GM10248 (cell line): ENCODE data around the gene RAPGEF2.

ENCODE experiments used
- CTCF ChIA-PET: fragments of 300-600 bp; sonication (Branson Sonifier 250); formaldehyde crosslinking; extraction: SDS; loops from one replicate; lab custom pipeline; 2021; ENCODE audit warnings: antibody characterized with exemption; lab: Yijun Ruan, JAX
- POLR2A ChIA-PET: fragments of 350-650 bp; sonication (Branson Sonifier 250); formaldehyde crosslinking; extraction: SDS; loops from one replicate; lab custom pipeline; 2020; ENCODE audit warnings: antibody characterized with exemption; lab: Yijun Ruan, JAX
- DNase-seq: peaks from one replicate; pipeline ENCODE4 v3.0.0; 2012; ENCODE audit errors: extremely low spot score
- TF ChIP-seq, protein P1 (sequence below): IDR thresholded peaks from 2 replicates; pipeline ENCODE4 v1.5.1; 2012; ENCODE audit warnings: mild to moderate bottlenecking, low read depth; ENCODE audit errors: extremely low read depth, missing control alignments, control extremely low read depth

The RAPGEF2 gene

DNA sequence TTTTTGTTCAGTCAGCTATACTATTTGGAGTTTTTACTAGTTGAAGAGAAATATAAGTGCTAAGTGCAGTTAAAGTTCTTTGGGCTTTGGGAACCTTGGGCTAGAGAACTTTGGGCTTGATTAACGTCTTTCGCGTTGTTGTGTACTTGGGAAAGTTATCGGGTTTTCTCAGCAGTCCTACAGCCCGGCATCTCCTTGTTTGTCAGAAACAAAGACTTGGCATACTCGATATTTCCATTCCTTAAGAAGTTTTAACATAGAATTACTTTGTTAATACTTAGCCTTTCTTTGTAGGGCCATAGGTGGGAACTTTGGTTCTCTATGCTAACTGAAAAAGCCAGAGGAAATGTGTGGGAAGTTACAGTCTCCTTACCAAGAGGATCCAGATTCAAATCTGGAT, 28.7 kb downstream of the RAPGEF2 start:
- ChIA-PET CTCF (interaction anchor here (1.4 to 2.0 kb wide), 2 partner anchors 11 to 16 kb away, joined by 4 to 5 read pairs; no protein-coding TSS in a partner anchor), POLR2A (no interaction called here)
- DNase-seq = no peak
- TF ChIP-seq, protein P1, sequence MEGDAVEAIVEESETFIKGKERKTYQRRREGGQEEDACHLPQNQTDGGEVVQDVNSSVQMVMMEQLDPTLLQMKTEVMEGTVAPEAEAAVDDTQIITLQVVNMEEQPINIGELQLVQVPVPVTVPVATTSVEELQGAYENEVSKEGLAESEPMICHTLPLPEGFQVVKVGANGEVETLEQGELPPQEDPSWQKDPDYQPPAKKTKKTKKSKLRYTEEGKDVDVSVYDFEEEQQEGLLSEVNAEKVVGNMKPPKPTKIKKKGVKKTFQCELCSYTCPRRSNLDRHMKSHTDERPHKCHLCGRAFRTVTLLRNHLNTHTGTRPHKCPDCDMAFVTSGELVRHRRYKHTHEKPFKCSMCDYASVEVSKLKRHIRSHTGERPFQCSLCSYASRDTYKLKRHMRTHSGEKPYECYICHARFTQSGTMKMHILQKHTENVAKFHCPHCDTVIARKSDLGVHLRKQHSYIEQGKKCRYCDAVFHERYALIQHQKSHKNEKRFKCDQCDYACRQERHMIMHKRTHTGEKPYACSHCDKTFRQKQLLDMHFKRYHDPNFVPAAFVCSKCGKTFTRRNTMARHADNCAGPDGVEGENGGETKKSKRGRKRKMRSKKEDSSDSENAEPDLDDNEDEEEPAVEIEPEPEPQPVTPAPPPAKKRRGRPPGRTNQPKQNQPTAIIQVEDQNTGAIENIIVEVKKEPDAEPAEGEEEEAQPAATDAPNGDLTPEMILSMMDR = no peak

DNA sequence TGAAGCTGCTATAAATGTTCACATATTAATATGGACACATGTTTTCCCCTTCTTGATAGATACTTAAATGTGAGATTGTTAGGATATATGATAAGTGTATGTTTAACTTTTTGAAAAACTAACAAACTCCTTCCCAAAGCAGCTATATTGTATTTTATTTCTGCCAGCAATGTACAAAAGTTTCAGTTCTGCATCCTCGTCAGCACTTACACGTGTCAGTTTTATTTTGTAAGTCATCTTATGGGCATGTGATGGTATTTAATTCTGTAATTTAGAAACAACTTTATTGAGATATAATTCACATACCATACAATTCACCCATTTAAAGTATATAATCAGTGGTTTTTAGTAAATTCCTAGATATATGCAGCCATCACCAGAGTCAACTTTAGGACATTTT, 31.6 kb downstream of the RAPGEF2 start:
- no peak for DNase-seq
- ChIA-PET CTCF (interaction anchor here (0.7 to 1.5 kb wide), 3 partner anchors 10 to 27 kb away, joined by 3 to 4 read pairs (median 3); no protein-coding TSS in a partner anchor), POLR2A (no interaction called here)

DNA sequence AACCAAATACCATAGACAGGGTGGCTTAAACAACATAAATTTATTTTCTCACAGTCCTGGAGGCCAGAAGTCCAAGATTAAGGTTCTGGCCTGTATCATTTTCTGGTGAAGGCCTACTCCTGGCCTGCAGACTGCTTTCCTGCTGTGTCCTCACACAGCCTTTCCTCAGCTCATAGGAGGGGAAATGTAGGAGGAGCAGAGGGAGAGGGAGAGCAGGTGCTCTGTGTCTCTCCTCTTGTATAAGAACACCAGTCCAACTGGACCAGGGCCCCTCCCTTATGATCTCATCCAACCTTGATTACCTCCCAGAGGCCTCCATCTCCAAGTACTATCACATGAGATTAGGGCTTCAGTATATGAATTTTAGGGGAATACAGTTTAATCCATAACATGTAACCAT, 34.3 kb downstream of the RAPGEF2 start:
- CTCF ChIA-PET = interaction anchor here (1.0 to 2.1 kb wide), 2 partner anchors 10 to 286 kb away, joined by 3 to 5 read pairs; no protein-coding TSS in a partner anchor
- DNase-seq = no peak
- POLR2A ChIA-PET = no interaction called here
- TF ChIP-seq, protein P1 = no peak

More for the DNA sequence above, 31.6 kb downstream of the RAPGEF2 start:
- TF ChIP-seq, protein P1 = no peak

DNA sequence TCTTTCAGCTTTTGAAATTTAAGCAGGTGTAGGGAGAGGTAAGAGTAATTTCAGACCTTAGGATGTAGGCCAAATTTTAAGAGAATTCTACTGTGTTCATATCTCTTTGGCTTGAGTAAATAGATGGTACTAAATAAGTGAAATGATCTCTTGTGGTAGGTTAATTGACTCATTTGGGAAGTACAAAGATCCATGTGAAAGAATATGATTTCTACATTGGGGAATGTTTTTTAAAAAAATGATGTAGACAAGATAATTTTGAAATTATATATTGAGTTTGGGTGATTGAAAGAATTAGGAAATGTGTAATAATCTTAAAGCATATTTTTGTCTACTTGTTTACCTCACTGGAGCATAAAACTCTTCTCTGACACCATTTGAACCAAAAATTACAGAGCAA, 35.6 kb downstream of the RAPGEF2 start:
- ChIA-PET POLR2A (no interaction called here), CTCF (interaction anchor here (0.9 to 2.1 kb wide), 4 partner anchors 9 to 287 kb away, joined by 3 to 5 read pairs (median 4); no protein-coding TSS in a partner anchor)
- TF ChIP-seq, protein P1 = no peak
- DNase-seq = no peak

DNA sequence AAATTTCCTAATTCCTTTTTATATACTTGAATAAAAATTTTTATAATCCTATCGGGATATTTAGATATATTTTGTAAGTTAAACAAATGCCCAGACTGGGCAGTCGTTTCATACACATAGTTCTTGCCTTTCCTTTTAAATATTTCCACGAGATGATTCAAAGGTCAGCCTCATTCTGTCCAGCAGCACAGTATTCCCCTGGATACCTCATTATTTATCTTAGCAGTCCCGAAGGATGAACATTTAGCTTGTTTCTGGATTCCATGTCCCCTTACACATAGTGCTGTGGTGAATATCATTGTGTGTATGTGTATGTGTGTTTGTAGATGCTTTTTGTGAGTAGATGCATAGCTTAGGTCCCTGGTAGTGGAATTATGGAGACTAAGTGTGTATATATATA, 38.3 kb downstream of the RAPGEF2 start:
- DNase-seq = no peak
- TF ChIP-seq, protein P1 = no peak
- CTCF ChIA-PET = interaction anchor here (1.1 to 1.4 kb wide), 2 partner anchors 9 to 10 kb away, joined by 3 to 5 read pairs; no protein-coding TSS in a partner anchor
- POLR2A ChIA-PET = no interaction called here

DNA sequence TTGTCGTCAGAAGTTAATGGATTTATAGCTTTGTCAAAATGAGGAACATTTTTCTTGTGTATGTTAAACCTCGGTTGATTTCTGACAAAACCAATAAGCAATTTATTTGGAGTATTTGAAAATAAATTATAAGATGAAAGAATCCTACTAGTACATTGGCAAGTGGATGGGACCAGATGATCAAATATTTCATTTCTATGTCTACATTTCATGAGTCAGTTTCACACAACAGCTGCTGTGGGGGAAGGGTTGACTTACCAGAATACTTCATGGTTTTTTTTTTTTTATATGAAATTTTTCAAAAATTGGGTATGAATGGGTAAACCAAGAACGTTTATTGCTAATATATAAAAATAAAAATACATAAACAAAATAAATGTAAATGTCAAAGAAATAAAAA, 39.4 kb downstream of the RAPGEF2 start:
- CTCF ChIA-PET = interaction anchor here (1.0 to 2.6 kb wide), 4 partner anchors 9 to 60 kb away, joined by 3 to 6 read pairs (median 4); no protein-coding TSS in a partner anchor
- TF ChIP-seq, protein P1 = no peak
- POLR2A ChIA-PET = no interaction called here
- DNase-seq = no peak
